ENCODE results near the gene CFAP43. TPM values are rescaled to one million over a fixed set of nuclear protein-coding genes. Genes with fewer than 3 reads are reported as not detected.

The CFAP43 gene
- total and polyA plus RNA-seq, 2 experiments from 2014 or later, result 0.57 to 0.83 TPM

DNA sequence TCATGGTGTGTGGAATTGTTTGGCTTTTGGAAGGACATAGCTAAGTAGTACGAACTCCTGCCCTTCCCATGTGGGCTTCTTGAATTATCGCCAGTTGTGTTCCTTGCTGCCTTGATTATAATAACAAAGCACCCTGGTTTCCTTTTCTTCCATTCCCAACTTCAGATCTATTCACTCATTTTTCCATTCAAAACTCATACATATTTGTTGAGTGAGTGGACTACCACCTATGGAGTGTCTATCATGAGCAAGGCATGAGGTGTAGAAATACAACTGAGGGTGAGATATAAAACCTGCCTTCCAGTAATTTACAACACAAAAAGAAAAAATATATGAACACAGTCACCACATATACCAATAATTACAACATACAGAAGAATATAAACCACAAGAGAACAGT, 141.6 kb downstream of the CFAP43 start:
- Histone ChIP-seq H3K79me2 (no peaks in the 10 kb centered on the region), H3K27ac (no peak overlapping the region), H2AFZ (no peak overlapping the region), H3K4me1 (ENCODE audit: insufficient read depth) (peaks cover 3% of the 10 kb centered on the region), H3K36me3 (replicated peaks; ENCODE audit: insufficient read depth, low read depth) (no peaks in the 10 kb centered on the region), H3K9me3 (ENCODE audit: low read depth) (no peaks in the 10 kb centered on the region), H3K4me2 (no peak overlapping the region), H3K27me3 (no peaks in the 10 kb centered on the region), H3K9me2 (replicated peaks; ENCODE audit: insufficient read depth) (no peaks in the 10 kb centered on the region), H3K4me3 (no peak overlapping the region), H4K20me1 (ENCODE audit: insufficient read depth, poor library complexity, severe bottlenecking) (no peaks in the 10 kb centered on the region)
- no peak for DNase-seq (ENCODE audit: low spot score)
- 84% methylated on average over 2 of the region's 2 CpGs for WGBS (ENCODE audit: low lambda C conversion rate, missing lambda C conversion rate)
- TF ChIP-seq EZH2 (IDR thresholded peaks at IDR 0.05; ENCODE audit: borderline replicate concordance) (no peak), EZH2phosphoT487 (IDR thresholded peaks at IDR 0.05; ENCODE audit: low read depth, severe bottlenecking, unreplicated experiment) (no peak)
- TF ChIP-seq, protein P1, sequence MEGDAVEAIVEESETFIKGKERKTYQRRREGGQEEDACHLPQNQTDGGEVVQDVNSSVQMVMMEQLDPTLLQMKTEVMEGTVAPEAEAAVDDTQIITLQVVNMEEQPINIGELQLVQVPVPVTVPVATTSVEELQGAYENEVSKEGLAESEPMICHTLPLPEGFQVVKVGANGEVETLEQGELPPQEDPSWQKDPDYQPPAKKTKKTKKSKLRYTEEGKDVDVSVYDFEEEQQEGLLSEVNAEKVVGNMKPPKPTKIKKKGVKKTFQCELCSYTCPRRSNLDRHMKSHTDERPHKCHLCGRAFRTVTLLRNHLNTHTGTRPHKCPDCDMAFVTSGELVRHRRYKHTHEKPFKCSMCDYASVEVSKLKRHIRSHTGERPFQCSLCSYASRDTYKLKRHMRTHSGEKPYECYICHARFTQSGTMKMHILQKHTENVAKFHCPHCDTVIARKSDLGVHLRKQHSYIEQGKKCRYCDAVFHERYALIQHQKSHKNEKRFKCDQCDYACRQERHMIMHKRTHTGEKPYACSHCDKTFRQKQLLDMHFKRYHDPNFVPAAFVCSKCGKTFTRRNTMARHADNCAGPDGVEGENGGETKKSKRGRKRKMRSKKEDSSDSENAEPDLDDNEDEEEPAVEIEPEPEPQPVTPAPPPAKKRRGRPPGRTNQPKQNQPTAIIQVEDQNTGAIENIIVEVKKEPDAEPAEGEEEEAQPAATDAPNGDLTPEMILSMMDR (IDR thresholded peaks at IDR 0.05; ENCODE audit: poor library complexity), result no peak

DNA sequence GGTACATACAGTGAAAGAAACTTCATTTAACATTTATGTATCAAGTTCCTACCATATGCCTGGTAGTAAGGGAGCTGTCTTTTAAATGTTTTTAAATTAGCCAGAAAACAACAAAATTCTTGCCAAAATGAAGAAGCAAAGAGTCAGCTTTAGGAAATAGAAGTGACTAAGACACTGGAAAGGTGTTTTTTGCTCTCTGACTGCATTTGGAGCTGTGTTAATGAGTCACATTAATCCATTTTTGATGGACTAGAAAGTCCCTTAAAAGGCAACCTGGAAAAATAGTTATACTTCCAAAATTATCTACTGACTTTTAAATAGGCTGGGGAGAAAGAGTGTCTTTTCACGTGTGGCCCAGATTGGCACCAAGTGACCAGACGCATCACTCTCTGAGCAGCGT, 142.5 kb downstream of the CFAP43 start:
- Histone ChIP-seq H3K27ac (no peak overlapping the region), H3K4me1 (ENCODE audit: insufficient read depth) (peaks cover 11% of the 10 kb centered on the region)

DNA sequence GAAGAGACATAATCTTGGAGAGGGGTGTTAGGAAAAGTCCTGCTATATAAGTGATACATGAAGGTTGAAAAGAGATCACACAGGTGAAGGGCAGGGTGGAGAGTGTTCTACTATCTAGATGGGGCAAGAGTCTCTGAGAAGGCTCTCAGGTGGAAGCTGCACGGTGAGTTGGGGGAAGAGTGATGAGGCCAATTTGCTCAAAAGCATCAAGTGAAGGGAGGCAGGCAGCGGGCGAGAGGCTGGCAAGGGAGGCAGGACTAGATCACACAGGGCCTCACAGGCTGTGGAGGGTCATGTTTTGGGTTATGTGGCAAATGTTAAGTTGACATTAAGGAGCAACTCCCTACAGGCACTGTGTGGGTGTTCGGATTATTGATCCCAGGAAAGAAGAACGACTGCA, 143.9 kb downstream of the CFAP43 start:
- Histone ChIP-seq H3K36me3 (replicated peaks; ENCODE audit: insufficient read depth, low read depth) (no peaks in the 10 kb centered on the region), H4K20me1 (ENCODE audit: insufficient read depth, poor library complexity, severe bottlenecking) (no peaks in the 10 kb centered on the region), H2AFZ (no peak overlapping the region), H3K4me3 (no peak overlapping the region), H3K9me2 (replicated peaks; ENCODE audit: insufficient read depth) (no peaks in the 10 kb centered on the region), H3K9me3 (ENCODE audit: low read depth) (no peaks in the 10 kb centered on the region), H3K79me2 (no peaks in the 10 kb centered on the region), H3K27me3 (no peaks in the 10 kb centered on the region), H3K4me1 (ENCODE audit: insufficient read depth) (peaks cover 14% of the 10 kb centered on the region), H3K4me2 (no peak overlapping the region), H3K27ac (no peak overlapping the region)
- WGBS (ENCODE audit: low lambda C conversion rate, missing lambda C conversion rate), result 93% methylated on average over 5 of the region's 5 CpGs
- no peak for TF ChIP-seq EZH2 (IDR thresholded peaks at IDR 0.05; ENCODE audit: borderline replicate concordance)
- TF ChIP-seq, protein P1 (IDR thresholded peaks at IDR 0.05; ENCODE audit: poor library complexity), result no peak
- TF ChIP-seq EZH2phosphoT487 (IDR thresholded peaks at IDR 0.05; ENCODE audit: low read depth, severe bottlenecking, unreplicated experiment), result no peak
- no peak for DNase-seq (ENCODE audit: low spot score)

More for the DNA sequence above, 142.5 kb downstream of the CFAP43 start:
- Histone ChIP-seq H4K20me1 (ENCODE audit: insufficient read depth, poor library complexity, severe bottlenecking) (no peaks in the 10 kb centered on the region), H3K9me3 (ENCODE audit: low read depth) (no peaks in the 10 kb centered on the region), H3K9me2 (replicated peaks; ENCODE audit: insufficient read depth) (no peaks in the 10 kb centered on the region), H3K4me2 (no peak overlapping the region), H3K79me2 (no peaks in the 10 kb centered on the region), H3K4me3 (no peak overlapping the region), H2AFZ (no peak overlapping the region), H3K36me3 (replicated peaks; ENCODE audit: insufficient read depth, low read depth) (no peaks in the 10 kb centered on the region), H3K27me3 (no peaks in the 10 kb centered on the region)
- DNase-seq (ENCODE audit: low spot score), result no peak
- 76% methylated on average over 3 of the region's 3 CpGs for WGBS (ENCODE audit: low lambda C conversion rate, missing lambda C conversion rate)
- TF ChIP-seq EZH2phosphoT487 (IDR thresholded peaks at IDR 0.05; ENCODE audit: low read depth, severe bottlenecking, unreplicated experiment), result no peak
- TF ChIP-seq, protein P1 (IDR thresholded peaks at IDR 0.05; ENCODE audit: poor library complexity), result no peak
- no peak for TF ChIP-seq EZH2 (IDR thresholded peaks at IDR 0.05; ENCODE audit: borderline replicate concordance)

Data from hepatocyte (in vitro differentiated cells).